Epithelial cell of esophagus (primary cell): ENCODE measurements around the gene CXorf58.

Experiments used
- DNase-seq: peaks from one replicate; pipeline ENCODE4 v3.0.0; 2010; ENCODE audit warnings: low read depth
- H3K4me3 ChIP-seq: 2 replicates; pipeline ENCODE4 v1.5.1; 2011; ENCODE audit warnings: mild to moderate bottlenecking, low read length, control low read depth
- CTCF ChIP-seq: IDR thresholded peaks from 2 replicates; pipeline ENCODE4 v1.5.1; 2011; ENCODE audit warnings: low read depth, mild to moderate bottlenecking, low read length, control low read depth, inconsistent platforms; ENCODE audit not compliant: insufficient read depth; ENCODE audit errors: missing control alignments

The CXorf58 gene

DNA sequence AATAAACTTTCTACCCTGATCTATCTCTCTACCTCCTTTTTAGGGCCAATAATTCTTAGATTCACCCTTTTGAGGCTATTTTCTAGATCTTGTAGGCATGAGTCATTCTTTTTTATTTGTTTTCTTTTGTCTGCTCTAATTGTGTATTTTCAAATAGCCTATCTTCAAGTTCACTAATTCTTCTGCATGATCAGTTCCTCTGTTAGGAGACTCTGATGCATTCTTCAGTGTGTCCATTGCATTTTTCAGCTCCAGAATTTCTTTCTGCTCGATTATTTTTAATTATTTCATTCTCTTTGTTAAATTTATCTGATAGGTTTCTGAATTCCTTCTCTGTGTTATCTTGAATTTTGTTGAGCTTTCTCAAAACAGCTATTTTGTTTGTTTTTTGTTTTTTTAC is 11.3 kb downstream of the CXorf58 start:
- H3K4me3 ChIP-seq = no peak overlapping the region
- DNase-seq = no peak
- no peak for TF ChIP-seq CTCF

- DNase-seq = no peak
Observed at GRCh38 chrX:23919706-23920320, 12.0 kb downstream of the CXorf58 start.

DNA sequence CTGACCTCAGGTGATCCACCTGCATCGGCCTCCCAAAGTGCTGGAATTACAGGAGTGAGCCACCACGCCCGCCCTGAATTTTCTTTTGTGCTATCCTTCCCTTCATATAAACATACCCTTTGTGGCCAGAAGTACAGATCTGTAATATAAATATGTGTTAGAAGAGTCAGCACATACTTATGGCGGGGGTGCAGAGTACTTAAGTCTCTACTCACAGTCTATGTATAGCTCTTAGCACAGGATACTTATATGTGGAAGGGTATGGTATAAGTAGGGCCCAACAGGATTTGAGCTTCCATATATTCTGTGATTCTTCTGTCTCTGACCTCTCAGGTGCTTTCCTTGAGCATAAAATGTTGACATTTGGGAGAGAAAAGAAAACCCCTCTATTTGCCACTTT is 18.2 kb downstream of the CXorf58 start:
- no peak overlapping the region for H3K4me3 ChIP-seq
- no peak for TF ChIP-seq CTCF
- DNase-seq = no peak

More at GRCh38 chrX:23919706-23920320, 12.0 kb downstream of the CXorf58 start:
- H3K4me3 ChIP-seq = no peak overlapping the region
- no peak for TF ChIP-seq CTCF

- no peak for DNase-seq
Observed at GRCh38 chrX:23930894-23931604, 23.2 kb downstream of the CXorf58 start.

GRCh38 chrX:23932046-23932445 is 24.2 kb downstream of the CXorf58 start:
- no peak for DNase-seq

More at GRCh38 chrX:23930894-23931604, 23.2 kb downstream of the CXorf58 start:
- no peak for TF ChIP-seq CTCF
- H3K4me3 ChIP-seq = no peak overlapping the region

DNA sequence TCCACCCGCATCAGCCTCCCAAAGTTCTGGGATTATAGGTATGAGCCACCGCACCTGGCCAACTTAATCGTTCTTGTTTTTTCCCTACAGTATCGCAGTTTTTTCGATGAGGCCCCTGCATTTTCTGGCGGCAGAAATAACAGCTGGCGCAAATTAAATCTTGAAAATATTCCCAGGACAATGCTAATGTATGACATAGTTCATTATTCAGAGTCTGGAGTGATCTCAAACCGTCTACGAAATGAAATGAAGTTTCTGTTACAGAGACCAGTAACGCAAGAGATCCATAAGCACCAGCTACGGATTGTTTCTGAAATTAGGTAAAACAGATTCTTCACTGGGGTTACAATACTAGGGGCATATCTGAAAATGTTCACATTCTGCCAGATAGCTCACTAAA is 27.3 kb downstream of the CXorf58 start:
- TF ChIP-seq CTCF = no peak
- DNase-seq = no peak
- H3K4me3 ChIP-seq = no peak overlapping the region

More at GRCh38 chrX:23932046-23932445, 24.2 kb downstream of the CXorf58 start:
- TF ChIP-seq CTCF = no peak
- H3K4me3 ChIP-seq = no peak overlapping the region
